HG02943 (cell line): Measurements from ENCODE around the gene UTP11.

Experiments used
- ATAC-seq: cut with Tn5 transposase; IDR thresholded peaks from one replicate; pipeline ENCODE4 v1.9.1; 2021; ENCODE audit warnings: mild to moderate bottlenecking, low read depth, moderate library complexity; ENCODE audit not compliant: unreplicated experiment

UTP11 gene

DNA sequence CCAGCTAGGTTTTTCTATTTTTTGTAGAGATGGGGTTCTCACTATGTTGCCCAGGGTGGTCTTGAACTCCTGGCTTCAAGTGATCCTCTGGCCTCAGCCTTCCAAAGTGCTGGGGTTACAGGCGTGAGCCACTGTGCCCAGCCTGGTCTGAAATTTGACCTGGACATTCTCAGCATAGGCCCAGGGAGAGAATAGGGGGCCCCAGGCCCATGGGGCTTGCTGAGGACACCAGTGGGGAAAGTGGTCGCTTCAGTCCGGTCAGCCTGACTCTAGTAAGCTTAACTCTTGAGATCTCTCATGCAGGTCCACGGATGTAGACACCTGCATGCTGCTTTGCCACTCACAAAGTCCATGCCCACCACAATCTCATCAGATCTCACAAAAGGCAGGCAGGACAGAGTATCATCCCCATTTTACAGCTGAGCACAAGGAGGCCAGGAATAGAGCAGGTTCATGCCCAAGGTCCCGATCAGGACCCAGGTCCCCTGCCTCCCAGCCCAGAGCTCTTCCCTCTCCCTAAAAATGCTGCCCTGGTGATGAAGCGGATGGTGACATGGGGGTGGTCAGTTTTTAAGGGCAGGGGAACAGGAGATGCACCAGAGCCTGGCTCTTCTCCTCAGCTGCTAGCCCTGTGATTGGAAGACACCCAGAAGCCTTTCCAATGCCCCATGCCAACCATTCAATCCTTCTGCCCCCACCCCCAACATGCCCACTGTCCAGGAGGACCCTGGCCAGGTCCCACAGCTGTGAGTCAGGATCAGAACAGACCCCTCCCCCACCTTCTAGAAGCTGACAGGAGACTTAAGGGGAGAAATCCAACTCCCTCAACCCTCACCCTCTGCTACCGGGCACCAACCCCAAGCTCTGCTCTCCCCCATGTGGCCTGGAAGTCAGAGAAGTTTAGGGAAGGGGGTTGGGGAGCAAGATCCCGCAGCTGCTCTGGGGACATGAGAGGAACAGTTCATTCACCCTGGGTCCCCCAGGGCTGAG is 9.0 kb upstream of the UTP11 start:
- ATAC-seq = no peak

DNA sequence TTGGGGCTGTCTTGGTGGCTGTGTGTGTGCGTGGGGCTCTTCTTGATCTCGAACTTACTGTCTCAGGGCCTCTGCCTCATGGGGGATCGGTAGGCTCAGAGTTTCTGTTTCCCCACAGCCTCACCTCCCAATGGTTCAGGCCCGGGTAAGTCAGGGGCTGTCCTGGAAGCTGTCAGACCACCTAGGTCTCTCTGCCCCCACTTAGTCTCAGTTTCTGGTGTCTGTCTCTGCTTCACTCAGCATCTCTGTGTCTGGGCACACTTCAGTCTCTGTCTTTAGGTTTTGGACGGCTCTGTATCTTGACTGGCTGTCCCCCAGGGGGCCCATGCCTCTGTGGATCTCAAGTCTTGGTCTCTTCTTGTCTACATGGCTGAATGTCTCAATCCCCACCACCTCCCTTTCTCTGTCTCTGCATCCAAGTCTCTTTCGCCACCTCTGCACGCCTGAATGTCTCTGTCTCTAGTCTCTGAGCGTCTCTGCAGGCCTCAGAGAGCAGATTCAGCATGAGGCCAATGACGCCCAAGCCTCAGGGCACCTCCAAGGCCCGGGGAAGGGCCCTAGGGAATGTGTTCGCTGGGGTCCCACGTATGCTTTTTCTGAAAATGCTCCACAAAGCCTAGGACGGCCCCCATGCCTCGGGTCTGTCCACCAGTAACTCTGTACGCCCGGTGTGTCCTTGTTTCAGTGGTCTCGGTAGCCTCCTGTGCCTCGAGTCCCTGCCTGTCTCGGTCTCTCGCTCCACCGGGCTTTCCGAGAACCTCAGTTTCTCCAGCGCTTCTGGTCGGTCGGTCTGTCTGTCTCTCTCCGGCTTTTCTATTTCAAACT is 8.0 kb upstream of the UTP11 start:
- ATAC-seq = no peak

DNA sequence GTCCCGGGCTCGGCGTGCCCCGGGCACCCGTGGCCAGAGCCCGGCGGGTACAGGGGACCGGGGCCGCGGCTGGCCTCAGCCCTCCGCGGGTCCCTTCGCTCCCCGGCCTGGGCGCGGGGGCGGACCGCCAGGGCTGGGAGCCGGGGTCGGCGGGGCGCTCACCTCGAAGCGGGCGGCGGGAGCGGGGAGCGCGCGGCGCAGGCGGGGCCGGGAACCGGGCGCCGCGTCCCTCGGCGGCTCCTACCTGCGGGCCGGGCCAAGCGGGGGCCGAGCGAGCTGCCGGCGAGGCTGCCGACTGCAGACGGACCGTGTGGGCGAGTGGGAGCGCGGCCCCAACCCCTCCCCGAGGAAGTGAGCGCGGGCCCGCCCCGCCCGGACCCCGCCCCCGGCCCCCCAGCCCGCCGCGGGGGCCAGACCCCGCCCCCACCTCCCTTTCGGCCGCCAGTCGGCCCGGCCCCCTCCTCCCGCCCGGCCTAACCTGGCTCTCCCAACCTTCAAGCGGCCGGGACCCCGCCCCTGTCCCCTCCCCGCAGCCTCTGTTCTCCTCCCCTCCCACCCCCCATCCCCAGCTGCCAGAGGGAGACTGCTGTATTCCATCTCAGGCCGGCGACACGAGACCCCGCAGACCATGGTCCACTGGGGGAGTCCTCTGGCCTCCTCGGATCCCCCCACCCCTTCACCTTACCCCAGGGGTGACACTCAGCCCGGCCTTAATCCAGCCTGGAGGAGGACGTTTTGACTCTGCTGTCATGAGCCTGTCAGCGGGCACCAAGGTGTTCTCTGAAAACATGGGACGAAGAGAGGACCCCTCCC is 7.1 kb upstream of the UTP11 start, which contains the start of gene FHL3:
Gene FHL3 (minus strand): TSS at position 320 of the 813 bp plus-strand sequence. CDS start 6,102 bp downstream, outside the sequence.
- no peak for ATAC-seq

DNA sequence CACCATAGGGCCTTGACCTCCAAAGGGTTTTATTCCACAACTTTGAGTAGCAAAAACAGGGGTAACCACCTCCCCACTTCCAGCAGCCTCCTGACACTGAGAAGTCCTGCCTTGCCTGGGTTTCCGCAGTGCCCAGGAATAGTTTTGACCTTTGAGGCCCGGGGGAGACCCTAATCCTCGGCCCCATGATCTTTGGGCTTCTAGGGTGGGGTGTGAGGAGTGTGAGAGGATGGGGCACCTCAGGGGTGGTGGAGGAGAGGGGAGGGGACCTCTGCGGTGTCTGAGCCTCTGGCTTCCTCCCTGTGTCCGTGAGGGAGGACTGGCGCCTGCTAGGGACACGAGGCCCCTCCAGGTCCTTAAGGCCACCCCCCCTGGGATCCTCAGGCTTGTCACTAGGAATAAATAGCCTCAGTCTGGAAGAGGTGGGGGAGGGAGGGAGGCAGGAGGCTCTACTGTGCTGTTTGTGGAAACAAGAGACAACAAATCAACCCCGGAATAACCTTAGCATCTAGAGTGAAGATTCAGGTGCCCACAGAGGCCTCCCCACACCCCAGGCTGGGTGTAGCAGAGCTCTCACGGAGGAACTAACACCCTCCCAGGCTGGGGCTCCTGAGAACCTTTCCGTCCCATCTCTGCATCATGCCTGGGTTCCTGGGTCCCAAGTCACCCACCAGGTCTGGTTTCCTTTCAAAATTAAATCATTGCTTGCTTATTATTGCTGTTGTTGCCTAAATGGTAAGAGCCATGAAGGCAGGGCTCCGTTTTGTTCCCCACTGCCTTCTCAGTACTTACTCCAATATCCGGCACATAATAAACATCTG is 6.3 kb upstream of the UTP11 start:
- no peak for ATAC-seq

DNA sequence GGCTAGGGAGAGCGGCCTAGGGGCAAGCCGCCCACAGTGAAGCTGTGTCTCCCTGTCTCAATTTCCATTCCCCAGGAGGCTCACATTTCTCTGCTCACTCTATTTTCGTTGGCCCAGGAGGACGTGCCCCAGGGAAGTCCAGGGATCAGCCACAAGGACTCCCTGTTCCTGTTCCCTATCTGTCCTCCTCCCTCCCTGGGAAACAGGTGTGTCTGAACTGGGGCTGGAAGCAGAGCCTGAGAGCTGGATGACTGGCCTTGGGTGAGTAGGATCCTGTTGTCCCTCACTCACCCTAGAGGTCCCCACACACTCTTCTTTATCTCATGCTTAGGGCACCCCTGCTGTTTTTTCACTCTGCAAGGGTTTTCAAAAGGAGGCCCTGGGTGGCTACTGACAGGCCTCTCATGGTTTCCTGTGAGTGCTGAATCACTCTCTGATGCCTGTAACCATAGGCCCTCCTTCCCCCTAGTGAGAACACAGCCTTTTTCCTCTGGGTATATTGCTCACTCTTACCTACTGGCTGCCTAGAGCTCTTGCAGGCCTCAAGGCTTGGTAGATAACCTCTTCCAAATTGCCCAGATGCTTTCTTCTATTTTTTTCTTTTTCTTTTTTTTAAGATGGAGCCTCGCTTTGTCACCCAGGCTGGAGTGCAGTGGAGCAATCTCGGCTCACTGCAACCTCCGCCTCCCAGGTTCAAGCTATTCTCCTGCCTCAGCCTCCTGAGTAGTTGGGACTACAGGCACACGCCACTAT is 3.3 kb upstream of the UTP11 start:
- ATAC-seq = no peak

DNA sequence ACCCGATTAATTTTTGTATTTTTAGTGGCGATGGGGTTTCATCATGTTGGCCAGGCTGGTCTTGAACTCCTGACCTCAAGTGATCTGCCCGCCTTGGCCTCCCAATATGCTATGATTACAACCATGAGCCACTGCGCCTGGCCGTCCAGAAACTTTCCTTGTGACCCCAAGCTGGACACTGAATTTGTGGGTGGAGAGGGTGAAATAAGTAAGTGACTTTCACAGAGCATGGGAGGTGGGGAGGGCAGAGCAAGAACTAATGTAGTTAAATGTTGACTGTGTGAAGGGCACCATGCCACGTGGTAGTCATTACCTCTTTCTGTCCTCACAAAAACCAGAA is 2.7 kb upstream of the UTP11 start:
- no peak for ATAC-seq

DNA sequence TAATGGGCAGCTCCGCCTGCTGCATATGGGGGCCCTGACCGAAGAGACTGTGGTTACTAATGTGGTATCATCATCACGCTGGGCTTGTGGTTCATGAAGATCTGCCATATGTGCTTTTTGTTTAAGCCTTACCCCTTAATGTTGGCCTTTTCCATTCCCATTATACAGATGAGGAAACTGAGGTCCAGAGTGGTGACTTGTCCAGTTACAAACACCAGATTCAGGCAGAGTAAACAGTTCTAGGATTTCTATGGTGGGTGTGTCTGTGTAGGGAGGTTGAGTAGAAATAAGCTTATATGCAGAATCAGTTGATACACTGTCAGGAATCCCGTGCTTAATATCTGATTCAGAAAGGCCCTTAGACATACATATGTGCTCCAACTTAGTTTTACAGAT is 691 bp downstream of the UTP11 start:
- ATAC-seq = no peak

DNA sequence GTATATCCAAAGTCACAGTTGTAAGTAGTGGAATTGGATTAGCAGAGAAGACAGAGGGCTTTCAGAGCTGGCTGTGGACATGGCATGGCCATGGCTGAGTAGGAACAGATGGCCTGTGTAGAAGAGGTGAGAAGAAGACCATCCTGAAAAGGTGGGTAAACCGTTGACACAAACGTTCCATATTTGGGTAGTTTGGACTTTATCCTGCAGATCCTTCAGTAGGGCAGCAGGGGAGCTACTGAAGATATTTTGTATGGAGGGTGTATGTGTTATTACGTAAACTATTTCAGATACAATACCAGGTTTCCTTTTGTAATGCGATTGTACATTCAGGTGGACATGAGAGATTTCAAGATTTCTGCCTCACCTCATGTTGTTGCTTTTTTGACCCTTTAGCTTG is 1.6 kb downstream of the UTP11 start:
- ATAC-seq = no peak

DNA sequence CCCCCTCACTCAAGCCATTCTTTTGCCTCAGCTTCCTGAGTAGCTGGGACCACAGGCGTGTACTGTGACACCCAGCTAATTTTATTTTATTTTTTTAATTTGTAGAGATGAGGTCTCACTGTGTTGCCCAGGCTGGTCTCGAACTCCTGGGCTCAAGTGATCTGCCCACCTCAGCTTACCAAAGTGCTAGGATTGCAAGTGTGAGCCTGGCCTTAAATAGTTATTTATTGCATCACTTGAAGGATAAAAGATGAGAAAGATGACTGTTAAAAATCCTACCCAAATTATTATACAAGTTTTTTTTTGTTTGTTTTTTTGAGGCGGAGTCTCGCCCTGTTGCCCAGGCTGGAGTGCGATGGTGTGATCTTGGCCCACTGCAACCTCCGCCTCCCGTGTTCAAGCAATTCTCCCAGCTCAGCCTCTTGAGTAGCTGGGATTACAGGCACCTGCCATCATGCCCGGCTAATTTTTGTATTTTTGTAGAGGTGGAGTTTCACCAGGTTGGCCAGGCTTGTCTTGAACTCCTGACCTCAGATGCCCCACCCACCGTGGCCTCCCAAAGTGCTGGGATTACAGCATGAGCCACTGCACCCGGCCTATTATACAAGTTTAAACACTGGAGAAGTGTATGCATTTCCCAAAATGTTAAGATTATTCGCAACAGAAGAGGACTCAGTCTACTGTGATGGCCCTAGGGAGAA is 2.3 kb downstream of the UTP11 start:
- ATAC-seq = no peak

DNA sequence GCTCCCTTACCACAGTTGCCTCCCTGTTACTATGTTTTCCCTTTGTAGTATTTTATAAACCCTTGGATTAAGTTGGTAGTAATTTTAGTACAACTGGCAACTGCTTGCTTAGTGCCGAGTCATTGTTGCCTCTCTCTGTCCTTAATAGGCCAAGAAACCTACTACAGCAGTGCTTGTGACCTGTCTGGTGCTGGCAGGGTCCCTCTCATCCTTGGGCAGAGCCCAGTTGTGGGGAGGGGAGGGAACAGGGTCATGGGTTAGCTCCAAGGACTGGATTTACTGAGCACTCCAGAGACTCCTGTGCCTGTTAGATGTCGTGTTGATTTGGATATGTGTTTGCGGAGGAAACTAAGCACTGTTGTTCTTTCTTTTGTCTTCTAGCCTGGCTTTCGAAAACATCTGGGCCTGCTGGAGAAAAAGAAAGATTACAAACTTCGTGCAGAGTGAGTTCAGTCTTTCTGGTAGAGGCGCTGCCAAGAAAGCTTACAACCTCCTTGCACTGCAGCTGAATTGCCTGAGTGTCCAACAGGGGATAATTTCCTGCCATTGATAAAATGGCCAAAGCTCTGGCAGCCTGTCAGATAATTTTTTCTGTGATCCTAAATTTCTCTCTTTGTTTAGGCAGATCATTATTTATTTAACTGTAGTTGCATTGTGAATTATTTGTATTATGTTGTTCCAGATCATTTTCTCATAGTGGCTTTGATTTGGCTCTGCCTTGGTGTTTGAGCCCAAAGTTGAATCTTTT is 3.6 kb downstream of the UTP11 start:
- no peak for ATAC-seq

DNA sequence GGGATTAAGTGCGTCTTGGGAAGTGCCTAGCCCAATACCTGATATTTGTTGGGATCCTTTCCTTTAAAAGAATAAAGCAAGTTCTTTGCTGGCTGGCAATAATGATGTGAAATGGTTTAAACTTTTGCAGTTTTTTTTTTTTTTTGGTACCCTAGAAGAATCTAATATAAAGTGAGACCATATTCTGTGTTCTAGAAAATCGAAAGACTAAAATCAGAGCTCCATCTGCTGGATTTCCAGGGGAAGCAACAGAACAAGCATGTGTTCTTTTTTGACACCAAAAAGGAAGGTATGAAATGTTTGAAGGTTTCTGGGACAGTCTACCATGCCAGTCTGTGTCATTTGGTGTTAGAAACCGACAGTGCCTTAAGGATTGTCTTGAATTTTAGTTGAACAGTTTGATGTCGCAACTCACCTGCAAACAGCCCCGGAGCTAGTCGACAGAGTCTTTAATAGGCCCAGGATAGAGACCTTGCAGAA is 6.4 kb downstream of the UTP11 start:
- no peak for ATAC-seq

DNA sequence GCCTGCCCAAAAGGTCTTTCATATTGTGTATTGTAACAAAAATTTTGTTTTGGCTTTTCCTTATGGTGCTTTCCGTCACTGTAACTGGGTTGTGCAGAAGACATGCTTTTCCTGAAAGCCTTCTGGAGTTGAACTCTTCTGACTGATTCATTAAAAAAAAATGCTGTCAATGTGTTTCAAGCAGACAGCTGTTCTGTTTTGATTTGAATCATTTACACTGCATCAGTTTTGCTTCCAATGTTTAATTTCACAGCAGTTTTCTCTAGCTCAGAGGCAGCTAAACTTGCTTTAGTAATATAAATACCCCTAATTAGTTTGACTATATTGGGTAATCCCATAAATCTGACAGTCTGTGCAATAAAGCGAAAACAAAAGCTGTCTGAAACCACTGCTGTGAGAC is 7.9 kb downstream of the UTP11 start:
- ATAC-seq = no peak

DNA sequence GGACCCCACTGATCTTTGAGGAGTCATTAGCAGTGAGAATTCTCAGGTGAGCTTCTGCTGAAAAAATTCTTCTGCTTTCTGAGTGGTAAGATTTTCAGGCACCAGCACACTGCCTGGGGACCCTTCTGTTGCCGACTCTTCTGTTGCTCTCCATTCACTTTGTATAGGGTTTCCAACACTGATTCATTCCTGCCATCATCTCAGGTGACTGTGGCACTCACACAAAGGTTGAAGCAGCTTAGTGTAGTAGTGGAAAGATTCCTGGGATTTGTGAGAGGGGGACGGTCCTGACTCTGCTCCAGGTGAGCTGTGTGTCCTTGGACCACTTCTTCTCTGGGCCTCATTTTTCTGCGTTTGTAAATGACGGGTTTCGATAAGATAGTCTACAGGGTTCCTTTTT is 9.4 kb downstream of the UTP11 start:
- ATAC-seq = no peak

DNA sequence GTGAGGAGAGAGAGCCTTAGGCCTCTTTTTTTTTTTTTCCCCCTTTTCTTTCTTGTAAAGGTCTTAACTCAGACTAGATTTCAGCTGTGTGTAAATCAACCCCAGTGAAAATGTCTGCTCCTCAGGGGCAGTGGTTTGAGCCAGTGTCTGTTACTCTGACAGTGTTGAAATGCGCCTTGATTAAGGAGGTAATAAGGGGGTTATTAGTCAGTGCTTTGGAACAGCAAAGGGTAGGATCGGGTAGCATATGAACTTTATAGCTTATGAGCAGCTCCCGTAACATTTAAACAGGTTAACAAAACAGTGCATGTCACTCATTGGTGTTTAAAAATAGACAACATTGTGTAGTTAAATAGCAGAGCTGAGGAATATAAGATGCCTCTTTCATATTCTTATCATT is 10.3 kb downstream of the UTP11 start:
- no peak for ATAC-seq

DNA sequence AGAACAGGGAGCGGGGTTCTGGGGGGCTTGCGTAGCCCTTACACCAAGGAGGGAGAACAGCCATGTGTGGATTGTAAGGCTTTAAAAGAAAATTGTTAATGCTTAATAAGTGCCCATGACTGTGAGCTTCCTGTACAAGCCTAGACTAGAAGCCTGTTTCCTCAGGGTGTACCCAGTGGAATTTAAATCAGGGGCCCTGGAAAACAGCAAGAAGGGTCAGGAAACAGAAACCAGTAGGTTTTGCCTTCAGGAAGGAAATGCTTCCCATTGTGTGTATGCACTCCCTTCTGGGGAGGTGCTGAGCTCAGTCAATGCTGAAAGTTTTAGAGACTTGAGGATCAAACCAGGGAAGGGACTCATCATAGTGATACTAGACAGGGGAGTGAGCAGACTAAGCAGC is 12.7 kb downstream of the UTP11 start:
- ATAC-seq = no peak

DNA sequence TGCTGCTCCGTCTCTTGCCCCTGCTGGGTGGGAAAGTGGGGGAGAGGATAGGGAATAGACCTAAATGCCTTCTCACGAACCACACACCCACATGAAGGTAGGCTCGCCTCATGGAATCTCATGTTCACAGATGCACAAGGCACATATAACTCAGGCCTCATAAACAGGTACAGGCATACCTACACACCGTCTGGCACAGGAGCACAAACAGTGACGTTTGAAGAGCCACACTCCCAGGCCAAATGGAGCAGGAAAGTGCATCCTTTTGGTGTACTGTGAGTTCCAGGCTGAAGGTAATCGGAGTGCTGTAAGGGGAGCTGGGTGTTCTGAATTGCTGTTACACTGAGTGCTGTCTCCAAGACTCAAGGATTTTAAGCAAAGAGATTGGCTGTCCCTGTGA is 13.1 kb downstream of the UTP11 start:
- ATAC-seq = no peak

DNA sequence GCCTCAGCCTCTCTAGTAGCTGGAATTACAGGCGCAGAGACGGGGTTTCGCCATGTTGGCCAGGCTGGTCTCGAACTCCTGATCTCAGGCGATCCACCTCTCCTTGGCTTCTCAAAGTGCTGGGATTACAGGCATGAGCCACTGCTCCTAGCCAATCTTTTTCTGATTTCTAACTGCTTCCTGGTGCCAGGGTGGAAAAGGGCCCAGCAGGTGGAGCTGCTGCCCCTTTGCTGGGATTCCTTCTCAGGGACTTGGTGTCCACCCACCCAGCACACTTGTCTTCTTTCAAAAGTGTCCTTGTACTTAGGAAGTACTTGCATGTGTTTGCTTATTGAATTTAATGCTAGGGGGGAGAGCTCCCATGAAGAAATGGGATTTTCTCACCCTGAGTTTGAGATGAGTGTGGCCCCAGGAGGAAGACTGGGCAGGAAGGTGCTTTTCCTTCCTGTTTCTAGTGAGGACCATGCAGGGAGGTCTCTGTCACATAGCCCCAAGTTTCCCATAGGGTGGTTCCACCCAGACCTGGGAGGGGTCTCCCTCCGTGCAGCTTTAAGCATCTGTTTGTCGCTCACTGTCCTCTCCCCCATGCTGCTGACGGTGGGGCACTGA is 14.2 kb downstream of the UTP11 start:
- no peak for ATAC-seq
